Measurements from ENCODE around the gene SH2D3A.
"Not testable (repeated sequence)": the region's sequence is repeated elsewhere in the genome, so short reads cannot be mapped to it uniquely, and the experiment has no call there.

SH2D3A gene

DNA sequence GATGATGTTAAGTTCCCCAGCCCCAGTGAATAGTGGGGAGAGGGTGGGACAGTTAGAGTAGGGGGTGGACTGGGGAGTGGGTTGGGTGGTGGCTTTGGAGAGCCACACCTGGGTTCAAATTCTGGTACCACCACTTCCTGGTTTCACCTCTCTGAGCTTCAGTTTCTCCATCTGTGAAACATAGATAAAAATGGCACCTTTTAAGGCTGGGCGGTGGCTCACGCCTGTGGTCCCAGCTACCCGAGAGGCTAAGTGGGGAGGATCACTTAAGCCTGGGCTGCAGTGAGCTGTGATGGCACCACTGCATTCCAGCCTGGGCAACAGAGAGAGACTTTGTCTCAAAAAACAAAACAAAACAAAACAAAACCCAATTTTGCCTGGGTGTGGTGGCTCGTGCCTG is 11.2 kb upstream of the SH2D3A start:
- H2AFZ ChIP-seq (ENCODE audit: low read depth, low read length): no peak overlapping the region
- H2BK120ac ChIP-seq (ENCODE audit: low read depth, low read length): no peak overlapping the region
- 82% methylated on average over 4 of the region's 4 CpGs for WGBS
- no peak overlapping the region for H4K8ac ChIP-seq (ENCODE audit: low read length)
- H3K23ac ChIP-seq (ENCODE audit: low read length in 2 of 2): no peak overlapping the region
- H3K4me1 ChIP-seq (ENCODE audit: control insufficient read depth, insufficient read depth, low read depth, low read length): no peaks in the 10 kb centered on the region
- H3K9me3 ChIP-seq (ENCODE audit: control insufficient read depth, low read length): no peaks in the 10 kb centered on the region
- H3K14ac ChIP-seq (ENCODE audit: low read length in 2 of 2): no peak overlapping the region
- no peak overlapping the region for H3K4me2 ChIP-seq (ENCODE audit: low read length, poor library complexity, severe bottlenecking)
- no peak overlapping the region for H2BK12ac ChIP-seq (ENCODE audit: low read length in 2 of 2)
- H4K91ac ChIP-seq (ENCODE audit: low read length): no peak overlapping the region
- H3K79me1 ChIP-seq (replicated peaks; ENCODE audit: low read length, poor library complexity, severe bottlenecking): no peaks in the 10 kb centered on the region
- H3K27me3 ChIP-seq (ENCODE audit: control insufficient read depth in 1 of 2, insufficient read depth in 1 of 2, low read length in 2 of 2): peaks cover 0 to 4% of the 10 kb centered on the region in 2 experiments
- no peak overlapping the region for H3K18ac ChIP-seq (ENCODE audit: low read depth in 1 of 2, low read length in 2 of 2)
- H3K9ac ChIP-seq (ENCODE audit: low read length): no peak overlapping the region
- H2BK5ac ChIP-seq (ENCODE audit: low read depth, low read length, poor library complexity, severe bottlenecking): no peak overlapping the region
- no peak overlapping the region for H2BK15ac ChIP-seq (ENCODE audit: low read depth, poor library complexity, severe bottlenecking)
- DNase-seq: no peak
- H3K36me3 ChIP-seq (ENCODE audit: control insufficient read depth in 1 of 2, insufficient read depth in 2 of 2, low read depth in 1 of 2, low read length in 2 of 2): no peaks in the 10 kb centered on the region
- H3K4ac ChIP-seq (ENCODE audit: low read depth in 1 of 2, low read length in 2 of 2): no peak overlapping the region
- H2AK5ac ChIP-seq (ENCODE audit: low read length, severe bottlenecking): no peak overlapping the region
- no peak overlapping the region for H3K27ac ChIP-seq (ENCODE audit: low read length, poor library complexity, severe bottlenecking)
- H3K4me3 ChIP-seq (ENCODE audit: insufficient read depth in 1 of 2, low read depth in 1 of 2, low read length in 2 of 2): no peak overlapping the region

DNA sequence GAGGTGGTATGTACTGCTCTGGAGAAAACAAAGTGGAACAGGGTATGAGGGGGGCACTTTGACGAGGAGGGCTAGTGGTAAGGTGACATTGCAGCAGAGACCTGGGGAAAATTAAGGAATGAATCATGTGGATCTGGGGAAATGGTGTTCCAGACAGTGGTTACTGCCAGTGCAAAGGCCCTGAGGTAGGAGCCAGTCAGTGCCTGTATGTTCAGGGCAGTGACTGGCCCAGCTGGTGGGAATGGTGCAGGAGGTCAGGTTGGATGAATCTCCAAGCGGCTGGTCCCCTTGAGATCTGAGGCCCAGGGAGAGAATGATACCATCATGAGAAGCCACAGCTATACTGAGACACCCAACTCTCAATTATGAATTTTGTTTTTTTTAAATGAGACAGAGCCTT is 10.2 kb upstream of the SH2D3A start:
- 62% methylated on average over 1 of the region's 2 CpGs for WGBS
- Histone ChIP-seq H3K4me1 (ENCODE audit: control insufficient read depth, insufficient read depth, low read depth, low read length) (no peaks in the 10 kb centered on the region), H3K9ac (ENCODE audit: low read length) (no peak overlapping the region), H3K4ac (ENCODE audit: low read depth in 1 of 2, low read length in 2 of 2) (no peak overlapping the region), H2BK120ac (ENCODE audit: low read depth, low read length) (no peak overlapping the region), H3K4me3 (ENCODE audit: insufficient read depth in 1 of 2, low read depth in 1 of 2, low read length in 2 of 2) (no peak overlapping the region), H3K36me3 (ENCODE audit: control insufficient read depth in 1 of 2, insufficient read depth in 2 of 2, low read depth in 1 of 2, low read length in 2 of 2) (no peaks in the 10 kb centered on the region), H3K14ac (ENCODE audit: low read length in 2 of 2) (no peak overlapping the region), H3K18ac (ENCODE audit: low read depth in 1 of 2, low read length in 2 of 2) (no peak overlapping the region), H3K27me3 (ENCODE audit: control insufficient read depth in 1 of 2, insufficient read depth in 1 of 2, low read length in 2 of 2) (peaks cover 0 to 4% of the 10 kb centered on the region in 2 experiments), H3K4me2 (ENCODE audit: low read length, poor library complexity, severe bottlenecking) (no peak overlapping the region), H3K79me1 (replicated peaks; ENCODE audit: low read length, poor library complexity, severe bottlenecking) (no peaks in the 10 kb centered on the region), H2BK15ac (ENCODE audit: low read depth, poor library complexity, severe bottlenecking) (no peak overlapping the region), H2AFZ (ENCODE audit: low read depth, low read length) (no peak overlapping the region), H3K9me3 (ENCODE audit: control insufficient read depth, low read length) (no peaks in the 10 kb centered on the region), H2AK5ac (ENCODE audit: low read length, severe bottlenecking) (no peak overlapping the region), H3K27ac (ENCODE audit: low read length, poor library complexity, severe bottlenecking) (no peak overlapping the region), H3K23ac (ENCODE audit: low read length in 2 of 2) (no peak overlapping the region), H2BK5ac (ENCODE audit: low read depth, low read length, poor library complexity, severe bottlenecking) (no peak overlapping the region), H4K8ac (ENCODE audit: low read length) (no peak overlapping the region), H4K91ac (ENCODE audit: low read length) (no peak overlapping the region), H2BK12ac (ENCODE audit: low read length in 2 of 2) (no peak overlapping the region)
- DNase-seq: no peak

DNA sequence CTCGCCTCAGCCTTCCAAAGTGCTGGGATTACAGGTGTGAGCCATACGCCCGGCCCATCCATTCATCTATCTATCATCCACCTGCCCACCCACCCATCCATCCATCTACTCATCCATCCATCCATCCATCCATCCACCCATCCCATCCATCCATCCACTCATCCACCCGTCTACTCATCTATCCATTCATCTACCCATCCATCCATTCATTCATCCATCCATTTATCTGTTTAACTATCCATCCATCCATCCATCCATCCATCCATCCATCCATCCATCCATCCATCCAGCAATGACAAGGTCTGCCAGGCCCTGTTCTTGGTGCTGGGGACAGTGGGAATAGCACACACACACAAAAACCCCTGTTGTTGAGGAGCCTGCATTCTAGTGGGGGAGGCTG is 9.8 kb upstream of the SH2D3A start:
- H2AFZ ChIP-seq (ENCODE audit: low read depth, low read length): no peak overlapping the region
- WGBS: 80% methylated on average over 4 of the region's 4 CpGs

DNA sequence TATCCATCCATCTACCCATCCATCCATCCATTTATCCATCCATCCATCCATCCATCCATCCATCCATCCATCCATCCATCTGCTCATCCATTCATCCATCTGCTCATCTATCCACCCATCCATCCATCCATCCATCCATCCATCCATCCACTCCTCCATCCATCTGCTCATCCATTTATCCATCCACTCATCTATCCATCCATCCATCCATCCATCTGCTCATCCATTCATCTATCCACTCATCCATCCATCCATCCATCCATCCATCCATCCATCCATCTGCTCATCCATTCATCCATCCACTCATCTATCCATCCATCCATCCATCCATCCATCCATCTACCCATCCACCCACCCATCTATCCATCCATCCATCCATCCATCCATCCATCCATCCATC is 8.8 kb upstream of the SH2D3A start:
- DNase-seq; H3K27ac ChIP-seq (ENCODE audit: low read length, poor library complexity, severe bottlenecking); H3K9ac ChIP-seq (ENCODE audit: low read length); H4K91ac ChIP-seq (ENCODE audit: low read length); H3K4ac ChIP-seq (ENCODE audit: low read depth in 1 of 2, low read length in 2 of 2); H3K23ac ChIP-seq (ENCODE audit: low read length in 2 of 2); H3K18ac ChIP-seq (ENCODE audit: low read depth in 1 of 2, low read length in 2 of 2); H4K8ac ChIP-seq (ENCODE audit: low read length); H3K27me3 ChIP-seq (ENCODE audit: control insufficient read depth in 1 of 2, insufficient read depth in 1 of 2, low read length in 2 of 2); H3K4me1 ChIP-seq (ENCODE audit: control insufficient read depth, insufficient read depth, low read depth, low read length); H2BK5ac ChIP-seq (ENCODE audit: low read depth, low read length, poor library complexity, severe bottlenecking); H2AFZ ChIP-seq (ENCODE audit: low read depth, low read length); H3K36me3 ChIP-seq (ENCODE audit: control insufficient read depth in 1 of 2, insufficient read depth in 2 of 2, low read depth in 1 of 2, low read length in 2 of 2); H3K4me2 ChIP-seq (ENCODE audit: low read length, poor library complexity, severe bottlenecking); H3K9me3 ChIP-seq (ENCODE audit: control insufficient read depth, low read length); H3K79me1 ChIP-seq (replicated peaks; ENCODE audit: low read length, poor library complexity, severe bottlenecking); H2AK5ac ChIP-seq (ENCODE audit: low read length, severe bottlenecking); H2BK120ac ChIP-seq (ENCODE audit: low read depth, low read length); H3K14ac ChIP-seq (ENCODE audit: low read length in 2 of 2); H3K4me3 ChIP-seq (ENCODE audit: insufficient read depth in 1 of 2, low read depth in 1 of 2, low read length in 2 of 2); H2BK15ac ChIP-seq (ENCODE audit: low read depth, poor library complexity, severe bottlenecking); H2BK12ac ChIP-seq (ENCODE audit: low read length in 2 of 2): not testable (repeated sequence)

More for the DNA sequence above, 9.8 kb upstream of the SH2D3A start:
- Histone ChIP-seq H3K18ac (ENCODE audit: low read depth in 1 of 2, low read length in 2 of 2) (no peak overlapping the region), H2BK15ac (ENCODE audit: low read depth, poor library complexity, severe bottlenecking) (no peak overlapping the region), H3K27ac (ENCODE audit: low read length, poor library complexity, severe bottlenecking) (no peak overlapping the region), H3K4me3 (ENCODE audit: insufficient read depth in 1 of 2, low read depth in 1 of 2, low read length in 2 of 2) (no peak overlapping the region), H3K36me3 (ENCODE audit: control insufficient read depth in 1 of 2, insufficient read depth in 2 of 2, low read depth in 1 of 2, low read length in 2 of 2) (no peaks in the 10 kb centered on the region), H2BK12ac (ENCODE audit: low read length in 2 of 2) (no peak overlapping the region), H2BK120ac (ENCODE audit: low read depth, low read length) (no peak overlapping the region), H2BK5ac (ENCODE audit: low read depth, low read length, poor library complexity, severe bottlenecking) (no peak overlapping the region), H2AK5ac (ENCODE audit: low read length, severe bottlenecking) (no peak overlapping the region), H4K91ac (ENCODE audit: low read length) (no peak overlapping the region), H3K23ac (ENCODE audit: low read length in 2 of 2) (no peak overlapping the region), H3K14ac (ENCODE audit: low read length in 2 of 2) (no peak overlapping the region), H3K9ac (ENCODE audit: low read length) (no peak overlapping the region), H3K27me3 (ENCODE audit: control insufficient read depth in 1 of 2, insufficient read depth in 1 of 2, low read length in 2 of 2) (peaks cover 3 to 4% of the 10 kb centered on the region in 2 experiments), H4K8ac (ENCODE audit: low read length) (no peak overlapping the region), H3K4me1 (ENCODE audit: control insufficient read depth, insufficient read depth, low read depth, low read length) (no peaks in the 10 kb centered on the region), H3K79me1 (replicated peaks; ENCODE audit: low read length, poor library complexity, severe bottlenecking) (no peaks in the 10 kb centered on the region), H3K4ac (ENCODE audit: low read depth in 1 of 2, low read length in 2 of 2) (no peak overlapping the region), H3K9me3 (ENCODE audit: control insufficient read depth, low read length) (no peaks in the 10 kb centered on the region), H3K4me2 (ENCODE audit: low read length, poor library complexity, severe bottlenecking) (no peak overlapping the region)
- DNase-seq: no peak
